ENCODE data around the gene ALDOB. TPM values are rescaled to one million over a fixed set of nuclear protein-coding genes. Genes with fewer than 3 reads are reported as not detected.

Gene ALDOB
- total RNA-seq, 1 experiment from 2014 or later: not detected

GRCh38 chr9:101427957-101428655 lies 7.5 kb downstream of the ALDOB start:
- no peak overlapping the region for H3K4me2 ChIP-seq (ENCODE audit: low read length)
- no peak overlapping the region for H3K9ac ChIP-seq (ENCODE audit: low read length)
- no peaks in the 10 kb centered on the region for H3K27me3 ChIP-seq (ENCODE audit: low read length)
- H2AFZ ChIP-seq (ENCODE audit: low read length): no peak overlapping the region
- H3K79me2 ChIP-seq (ENCODE audit: low read length): no peaks in the 10 kb centered on the region
- ATAC-seq: no peak
- no peak overlapping the region for H3K27ac ChIP-seq (ENCODE audit: low read length)
- TF ChIP-seq EZH2phosphoT487 (IDR thresholded peaks at IDR 0.05; ENCODE audit: borderline replicate concordance, low read length) (no peak), EZH2 (IDR thresholded peaks at IDR 0.05; ENCODE audit: low read length, unreplicated experiment) (no peak), CTCF (conservative IDR thresholded peaks at IDR 0.05; ENCODE audit: low read depth, low read length) (no peak)
- BruUV-seq (replicated peaks): no TSS peak
- H3F3A ChIP-seq (ENCODE audit: low read length, unreplicated experiment): no peaks in the 10 kb centered on the region
- H3K9me2 ChIP-seq (replicated peaks; ENCODE audit: low read length): no peaks in the 10 kb centered on the region
- H4K20me1 ChIP-seq (ENCODE audit: low read length): no peaks in the 10 kb centered on the region
- ChIA-PET POLR2A (ENCODE audit: unreplicated experiment) (no interaction called here), CTCF (no interaction called here)
- H3K4me3 ChIP-seq (ENCODE audit: low read length): no peak overlapping the region
- no peaks in the 10 kb centered on the region for H3K4me1 ChIP-seq (ENCODE audit: insufficient read depth, low read length)
- H3K9me3 ChIP-seq (ENCODE audit: low read length): no peaks in the 10 kb centered on the region
- intact Hi-C loops (cut with micrococcal nuclease): no loop called here
- H3K36me3 ChIP-seq (ENCODE audit: low read depth, low read length): no peaks in the 10 kb centered on the region
- DNase-seq: no peak

- DNase-seq: no peak
- ChIA-PET POLR2A (ENCODE audit: unreplicated experiment) (no interaction called here), CTCF (no interaction called here)
- no peaks in the 10 kb centered on the region for H3K9me3 ChIP-seq (ENCODE audit: low read length)
- intact Hi-C loops (cut with micrococcal nuclease): no loop called here
- BruUV-seq (replicated peaks): no TSS peak
- H3K4me1 ChIP-seq (ENCODE audit: insufficient read depth, low read length): no peaks in the 10 kb centered on the region
- H3F3A ChIP-seq (ENCODE audit: low read length, unreplicated experiment): no peaks in the 10 kb centered on the region
- H3K27ac ChIP-seq (ENCODE audit: low read length): no peak overlapping the region
- no peak overlapping the region for H3K4me3 ChIP-seq (ENCODE audit: low read length)
- H3K79me2 ChIP-seq (ENCODE audit: low read length): no peaks in the 10 kb centered on the region
- H3K4me2 ChIP-seq (ENCODE audit: low read length): no peak overlapping the region
- H4K20me1 ChIP-seq (ENCODE audit: low read length): no peaks in the 10 kb centered on the region
- no peak for TF ChIP-seq EZH2phosphoT487 (IDR thresholded peaks at IDR 0.05; ENCODE audit: borderline replicate concordance, low read length)
- no peak for TF ChIP-seq CTCF (conservative IDR thresholded peaks at IDR 0.05; ENCODE audit: low read depth, low read length)
- TF ChIP-seq EZH2 (IDR thresholded peaks at IDR 0.05; ENCODE audit: low read length, unreplicated experiment): no peak
- H3K9ac ChIP-seq (ENCODE audit: low read length): no peak overlapping the region
- H2AFZ ChIP-seq (ENCODE audit: low read length): no peak overlapping the region
- no peaks in the 10 kb centered on the region for H3K9me2 ChIP-seq (replicated peaks; ENCODE audit: low read length)
- no peaks in the 10 kb centered on the region for H3K36me3 ChIP-seq (ENCODE audit: low read depth, low read length)
- H3K27me3 ChIP-seq (ENCODE audit: low read length): no peaks in the 10 kb centered on the region
- ATAC-seq: no peak
These were observed 8.2 kb downstream of the ALDOB start for GRCh38 chr9:101427358-101427757.

- CTCF ChIA-PET: no interaction called here
- POLR2A ChIA-PET (ENCODE audit: unreplicated experiment): no interaction called here
These were observed 13.9 kb downstream of the ALDOB start for GRCh38 chr9:101421653-101422065.

More at GRCh38 chr9:101421653-101422065, 13.9 kb downstream of the ALDOB start:
- TF ChIP-seq CTCF (conservative IDR thresholded peaks at IDR 0.05; ENCODE audit: low read depth, low read length) (no peak), EZH2 (IDR thresholded peaks at IDR 0.05; ENCODE audit: low read length, unreplicated experiment) (no peak), EZH2phosphoT487 (IDR thresholded peaks at IDR 0.05; ENCODE audit: borderline replicate concordance, low read length) (no peak)
- intact Hi-C loops (cut with micrococcal nuclease): no loop called here
- H3K9me3 ChIP-seq (ENCODE audit: low read length): no peaks in the 10 kb centered on the region
- H3K79me2 ChIP-seq (ENCODE audit: low read length): no peaks in the 10 kb centered on the region
- H3K4me2 ChIP-seq (ENCODE audit: low read length): no peak overlapping the region
- DNase-seq: no peak
- H3K36me3 ChIP-seq (ENCODE audit: low read depth, low read length): no peaks in the 10 kb centered on the region
- H3K27me3 ChIP-seq (ENCODE audit: low read length): no peaks in the 10 kb centered on the region
- no peaks in the 10 kb centered on the region for H3F3A ChIP-seq (ENCODE audit: low read length, unreplicated experiment)
- BruUV-seq (replicated peaks): no TSS peak
- H2AFZ ChIP-seq (ENCODE audit: low read length): no peak overlapping the region
- no peak overlapping the region for H3K4me3 ChIP-seq (ENCODE audit: low read length)
- H3K9ac ChIP-seq (ENCODE audit: low read length): no peak overlapping the region
- no peaks in the 10 kb centered on the region for H3K9me2 ChIP-seq (replicated peaks; ENCODE audit: low read length)
- no peaks in the 10 kb centered on the region for H4K20me1 ChIP-seq (ENCODE audit: low read length)
- no peak for ATAC-seq
- no peak overlapping the region for H3K27ac ChIP-seq (ENCODE audit: low read length)
- H3K4me1 ChIP-seq (ENCODE audit: insufficient read depth, low read length): no peaks in the 10 kb centered on the region

Data from PC-3 (cell line).